GM20431 (cell line): ENCODE results near the gene COL4A1.

Experiments used
- in situ Hi-C: fragments of 300-500 bp; cut with MseI, MboI; formaldehyde crosslinking; loops from one replicate; pipeline ENCODE4 v1.15.0; 2020; ENCODE audit warnings: low sequenced_read_pairs; ENCODE audit not compliant: unreplicated experiment

COL4A1 gene

GRCh38 chr13:110129539-110130186 is 177.3 kb downstream of the COL4A1 start:
- in situ Hi-C loops = no loop called here

- in situ Hi-C loops = no loop called here
These were observed 177.9 kb downstream of the COL4A1 start for GRCh38 chr13:110129076-110129475.

GRCh38 chr13:110128546-110128945 is 178.4 kb downstream of the COL4A1 start:
- in situ Hi-C loops = no loop called here

GRCh38 chr13:110127986-110128511 is 178.9 kb downstream of the COL4A1 start:
- in situ Hi-C loops = no loop called here

GRCh38 chr13:110126391-110126961 is 180.5 kb downstream of the COL4A1 start:
- in situ Hi-C loops = no loop called here

GRCh38 chr13:110125613-110126272 is 181.2 kb downstream of the COL4A1 start:
- in situ Hi-C loops = no loop called here

- in situ Hi-C loops = no loop called here
These were observed 181.8 kb downstream of the COL4A1 start for GRCh38 chr13:110125157-110125556.

- in situ Hi-C loops = loop anchor here (25.0 kb wide), 1 partner anchor 1162 kb away; no protein-coding TSS in a partner anchor
These were observed 182.6 kb downstream of the COL4A1 start for GRCh38 chr13:110124201-110124940.

GRCh38 chr13:110123041-110123809 is 183.7 kb downstream of the COL4A1 start:
- in situ Hi-C loops = loop anchor here (25.0 kb wide), 1 partner anchor 1161 kb away; no protein-coding TSS in a partner anchor

GRCh38 chr13:110121422-110122083 is 185.4 kb downstream of the COL4A1 start:
- in situ Hi-C loops = loop anchor here (25.0 kb wide), 1 partner anchor 1159 kb away; no protein-coding TSS in a partner anchor

GRCh38 chr13:110119935-110120905 is 186.7 kb downstream of the COL4A1 start:
- in situ Hi-C loops = loop anchor here (25.0 kb wide), 1 partner anchor 1158 kb away; no protein-coding TSS in a partner anchor

- in situ Hi-C loops = loop anchor here (25.0 kb wide), 1 partner anchor 1156 kb away; no protein-coding TSS in a partner anchor
These were observed 188.9 kb downstream of the COL4A1 start for GRCh38 chr13:110118106-110118505.

- in situ Hi-C loops = loop anchor here (25.0 kb wide), 1 partner anchor 1154 kb away; no protein-coding TSS in a partner anchor
These were observed 190.9 kb downstream of the COL4A1 start for GRCh38 chr13:110116072-110116487.

- in situ Hi-C loops = loop anchor here (25.0 kb wide), 1 partner anchor 1153 kb away; no protein-coding TSS in a partner anchor
These were observed 191.4 kb downstream of the COL4A1 start for GRCh38 chr13:110115591-110115990.

GRCh38 chr13:110114316-110114715 is 192.6 kb downstream of the COL4A1 start:
- in situ Hi-C loops = loop anchor here (25.0 kb wide), 1 partner anchor 1152 kb away; no protein-coding TSS in a partner anchor

GRCh38 chr13:110113284-110113764 is 193.6 kb downstream of the COL4A1 start:
- in situ Hi-C loops = loop anchor here (25.0 kb wide), 1 partner anchor 1151 kb away; no protein-coding TSS in a partner anchor

GRCh38 chr13:110112379-110112778 is 194.6 kb downstream of the COL4A1 start:
- in situ Hi-C loops = loop anchor here (25.0 kb wide), 1 partner anchor 1150 kb away; no protein-coding TSS in a partner anchor
